ENCODE data around the gene RBMS2.

DNA sequence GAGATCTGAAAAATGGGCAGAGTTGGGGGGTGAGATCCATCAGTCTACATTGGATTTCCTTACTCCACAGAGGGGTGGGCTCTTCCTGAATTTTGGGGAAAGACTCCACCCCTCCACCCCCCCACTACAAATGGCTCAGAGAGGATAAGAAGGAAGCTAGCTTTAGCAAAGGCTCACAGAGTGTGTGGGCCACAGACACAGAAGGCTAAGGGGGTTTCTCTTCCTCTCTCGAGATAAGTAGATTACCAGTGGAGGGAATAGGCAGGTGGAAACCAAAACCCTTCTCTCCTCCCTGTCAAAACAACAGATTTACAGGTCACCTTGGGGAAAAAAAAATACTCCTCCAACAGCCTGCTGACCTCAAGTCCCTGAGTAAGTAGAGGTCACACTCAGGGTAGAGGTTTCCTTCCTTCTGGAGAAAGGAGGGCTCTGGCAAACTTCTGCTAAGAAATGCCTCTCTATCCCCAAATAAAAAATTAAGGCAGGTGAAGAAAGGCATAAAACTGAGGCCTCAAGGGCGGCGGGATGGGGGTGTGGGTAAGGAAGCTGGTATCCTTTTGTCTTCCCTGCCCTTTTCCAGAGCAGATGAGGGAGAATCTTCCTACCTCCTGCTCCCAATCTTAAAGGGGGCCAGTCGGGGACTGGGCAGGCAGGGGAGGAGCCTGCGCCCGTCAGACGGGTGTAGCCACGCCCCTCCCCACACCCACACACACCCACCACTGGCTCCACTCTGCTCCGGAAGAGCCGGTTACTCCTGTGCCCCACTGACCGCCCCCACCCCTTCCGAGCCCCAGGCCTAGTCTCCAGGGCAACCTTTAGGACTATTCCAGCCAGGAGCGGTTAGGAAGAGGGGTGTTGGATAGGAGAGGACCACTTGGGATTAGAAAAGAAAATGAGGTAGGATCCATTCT is 110.4 kb downstream of the RBMS2 start:
- no peak for TF ChIP-seq EZH2 (IDR thresholded peaks at IDR 0.05; ENCODE audit: insufficient read depth, low read length)
- TF ChIP-seq, protein P1, sequence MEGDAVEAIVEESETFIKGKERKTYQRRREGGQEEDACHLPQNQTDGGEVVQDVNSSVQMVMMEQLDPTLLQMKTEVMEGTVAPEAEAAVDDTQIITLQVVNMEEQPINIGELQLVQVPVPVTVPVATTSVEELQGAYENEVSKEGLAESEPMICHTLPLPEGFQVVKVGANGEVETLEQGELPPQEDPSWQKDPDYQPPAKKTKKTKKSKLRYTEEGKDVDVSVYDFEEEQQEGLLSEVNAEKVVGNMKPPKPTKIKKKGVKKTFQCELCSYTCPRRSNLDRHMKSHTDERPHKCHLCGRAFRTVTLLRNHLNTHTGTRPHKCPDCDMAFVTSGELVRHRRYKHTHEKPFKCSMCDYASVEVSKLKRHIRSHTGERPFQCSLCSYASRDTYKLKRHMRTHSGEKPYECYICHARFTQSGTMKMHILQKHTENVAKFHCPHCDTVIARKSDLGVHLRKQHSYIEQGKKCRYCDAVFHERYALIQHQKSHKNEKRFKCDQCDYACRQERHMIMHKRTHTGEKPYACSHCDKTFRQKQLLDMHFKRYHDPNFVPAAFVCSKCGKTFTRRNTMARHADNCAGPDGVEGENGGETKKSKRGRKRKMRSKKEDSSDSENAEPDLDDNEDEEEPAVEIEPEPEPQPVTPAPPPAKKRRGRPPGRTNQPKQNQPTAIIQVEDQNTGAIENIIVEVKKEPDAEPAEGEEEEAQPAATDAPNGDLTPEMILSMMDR (IDR thresholded peaks at IDR 0.05; ENCODE audit: insufficient read depth, low read depth, low read length) = no peak

All from astrocyte (in vitro differentiated cells and primary cell).